ENCODE measurements around the gene DPEP3.
"Not testable (repeated sequence)": the region's sequence is repeated elsewhere in the genome, so short reads cannot be mapped to it uniquely, and the experiment has no call there.

Gene DPEP3

DNA sequence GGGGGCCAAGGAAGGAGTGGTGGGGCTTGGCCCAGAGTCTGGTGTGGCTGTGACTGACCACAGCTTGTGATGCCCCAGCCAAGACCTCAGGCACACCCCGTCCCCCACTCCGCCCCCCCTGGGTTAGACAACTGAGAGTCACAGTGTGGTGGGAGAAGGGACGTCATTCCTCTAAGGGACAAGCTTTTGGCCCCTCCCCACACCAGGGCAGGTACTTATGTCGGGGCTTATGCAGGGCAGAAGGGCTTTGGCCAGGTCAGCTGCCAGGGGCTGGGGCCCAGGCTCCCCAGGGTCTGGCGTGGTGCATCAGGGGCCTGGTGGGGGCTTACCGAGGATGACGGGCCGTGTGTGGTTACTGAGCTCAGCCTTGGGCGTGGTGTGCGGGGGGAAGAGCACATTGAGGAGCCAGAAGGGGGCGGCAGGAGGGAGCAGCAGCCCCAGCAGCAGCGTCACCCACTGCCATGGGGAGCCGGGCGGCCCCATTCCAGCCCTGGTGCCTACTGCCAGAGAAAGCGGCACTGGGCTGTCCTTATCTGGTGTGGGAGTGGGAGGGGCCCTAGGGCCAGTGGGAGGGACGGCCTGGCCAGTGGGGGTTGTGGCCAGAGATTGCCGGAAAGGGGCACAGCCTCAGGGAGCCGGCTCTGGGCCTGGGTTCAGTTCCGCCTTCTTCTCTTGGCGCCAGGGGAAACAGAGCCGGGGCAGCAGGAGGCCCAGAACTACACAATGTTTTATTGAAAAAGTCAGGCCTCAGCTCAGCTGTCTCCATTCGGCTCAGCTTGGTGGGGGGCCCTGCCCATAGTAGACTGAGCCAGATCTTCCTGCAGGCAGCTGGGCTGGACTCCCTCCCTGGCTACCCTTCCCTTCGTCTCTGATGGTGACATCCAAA is 36.4 kb downstream of the DPEP3 start, which contains the start of gene LCAT:
LCAT (minus strand) TSS at position 502 of the 886 bp plus-strand sequence; CDS start at position 483, 19 bp downstream.
- DNase-seq: no peak

DNA sequence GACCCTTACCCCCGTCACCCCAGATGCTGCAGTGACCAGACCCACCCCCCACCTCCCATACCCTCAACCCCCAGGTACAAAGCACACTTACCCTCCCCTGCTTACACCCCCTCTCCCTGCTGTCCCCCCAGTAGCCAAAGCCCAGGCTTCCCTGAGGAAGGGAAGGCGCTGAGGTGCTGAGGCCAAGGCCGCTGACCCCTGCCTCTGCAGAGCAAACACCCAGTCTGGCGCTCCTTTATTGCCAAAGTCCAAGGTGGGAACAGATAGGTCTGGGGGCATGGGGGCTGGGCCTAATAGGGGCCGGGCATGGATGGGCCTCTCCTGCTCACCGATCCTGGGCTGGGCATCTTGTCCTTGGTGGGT is 37.1 kb downstream of the DPEP3 start:
- DNase-seq: no peak

DNA sequence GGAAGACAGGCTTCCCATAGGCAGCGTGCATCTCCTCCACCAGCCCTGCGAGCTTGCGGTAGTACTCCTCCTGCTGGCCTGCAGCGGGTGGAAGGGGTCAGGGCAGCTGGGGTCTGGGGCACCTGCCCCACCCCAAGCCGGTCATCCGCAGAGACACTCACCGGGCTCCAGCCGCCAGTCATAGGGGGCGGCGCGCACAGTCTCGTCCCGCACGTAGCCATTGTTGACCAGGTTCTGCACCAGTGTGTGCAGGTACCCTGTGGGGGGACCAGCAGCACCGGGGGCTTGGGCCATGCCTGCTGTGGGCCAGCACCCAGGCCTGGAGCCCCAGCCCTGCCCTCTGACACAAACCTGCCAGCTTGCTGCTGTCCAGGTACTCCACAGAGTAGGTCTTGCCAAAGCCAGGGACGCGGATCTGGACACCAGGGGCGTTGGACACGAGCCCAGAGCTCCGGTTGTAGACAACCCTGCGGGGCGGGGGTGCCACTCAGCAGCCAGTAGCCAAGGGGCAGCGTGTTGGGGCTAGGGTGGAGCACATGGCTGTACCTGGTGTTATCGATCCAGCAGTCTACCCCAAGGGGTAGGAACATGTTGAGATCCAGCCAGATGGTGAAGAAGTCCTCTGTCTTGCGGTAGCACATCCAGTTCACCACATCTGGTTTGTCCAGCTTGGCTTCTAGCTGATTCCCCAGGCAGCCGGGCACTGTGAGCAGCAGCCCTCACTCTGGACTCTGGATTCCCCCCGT is 37.6 kb downstream of the DPEP3 start:
- no peak for DNase-seq

DNA sequence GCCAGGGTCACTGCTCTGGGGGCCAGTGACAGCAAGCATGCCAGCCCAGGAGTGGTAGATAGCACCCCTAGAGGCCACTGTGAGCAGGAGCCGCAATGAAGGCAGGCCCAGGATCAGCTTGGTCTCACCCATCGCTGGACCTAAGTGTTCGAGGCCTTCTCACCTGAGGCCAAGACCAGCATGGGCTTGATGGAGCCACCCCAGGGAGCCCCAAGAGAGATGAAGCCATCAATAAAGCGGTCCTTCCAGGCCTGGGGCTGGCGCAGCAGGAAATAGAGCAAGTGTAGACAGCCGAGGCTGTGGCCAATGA is 38.1 kb downstream of the DPEP3 start:
- peak; percentile 11 for DNase-seq

DNA sequence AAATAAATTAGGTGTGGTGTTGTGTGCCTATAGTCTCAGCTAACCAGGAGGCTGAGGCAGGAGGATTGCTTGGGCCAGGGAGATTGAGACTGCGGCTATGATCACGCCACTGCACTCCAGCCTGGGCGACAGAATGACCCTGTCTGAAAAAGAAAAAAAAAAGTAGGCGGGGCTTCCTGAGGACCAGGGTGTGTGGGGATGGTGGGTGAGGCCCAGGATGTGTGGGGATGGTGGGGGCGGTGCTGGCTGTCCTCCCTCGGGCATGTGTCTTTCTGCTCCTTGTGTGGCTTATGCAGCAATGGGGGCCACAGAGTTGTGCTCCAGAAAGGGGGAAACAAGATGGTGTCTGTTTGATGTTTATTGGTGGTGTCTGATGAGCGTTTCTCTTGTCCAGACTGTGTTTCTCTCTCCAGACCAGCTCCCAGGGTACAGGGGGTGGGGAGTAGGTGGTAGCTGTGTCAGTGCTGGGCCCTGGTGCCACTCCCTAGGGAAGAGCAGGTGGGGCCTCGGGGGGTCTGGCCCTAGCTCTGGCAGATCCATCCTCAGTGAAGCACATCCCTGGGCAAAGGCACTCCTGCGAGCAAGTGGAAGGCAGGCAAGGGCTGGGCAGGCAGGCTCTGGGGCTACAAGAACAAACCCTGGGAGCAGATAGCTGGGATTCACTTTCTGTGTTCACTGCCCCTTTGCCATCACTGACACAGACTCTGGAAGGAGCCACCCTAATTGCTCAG is 38.7 kb downstream of the DPEP3 start:
- DNase-seq: no peak

DNA sequence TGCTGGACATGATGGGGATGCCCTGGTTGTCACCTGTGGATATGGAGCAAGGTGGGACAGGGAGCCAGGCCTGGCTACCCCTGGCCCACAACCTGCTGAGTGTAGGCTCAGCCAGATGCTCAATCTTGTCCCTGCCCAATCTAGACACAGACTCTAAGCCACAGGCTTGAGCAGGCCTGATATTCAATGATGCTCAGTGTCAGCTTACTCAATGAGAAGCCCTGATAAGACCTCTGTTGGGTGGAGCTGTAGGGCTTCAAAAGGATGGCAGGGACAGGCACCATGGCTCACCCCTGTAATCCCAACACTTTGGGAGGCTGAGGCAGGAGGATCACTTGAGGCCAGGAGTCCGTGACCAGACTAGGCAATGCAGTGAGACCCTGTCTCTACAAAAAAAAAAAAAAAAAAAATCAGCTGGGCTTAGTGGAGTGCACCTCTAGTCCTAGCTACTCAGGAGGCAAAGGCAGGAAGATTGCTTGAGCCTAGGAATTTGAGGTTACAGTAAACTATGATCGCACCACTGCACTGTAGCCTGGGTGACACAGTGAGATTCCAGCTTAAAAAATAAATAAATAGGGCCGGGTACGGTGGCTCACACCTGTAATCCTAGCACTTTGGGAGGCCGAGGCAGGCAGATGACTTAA is 39.7 kb downstream of the DPEP3 start:
- DNase-seq: no peak

DNA sequence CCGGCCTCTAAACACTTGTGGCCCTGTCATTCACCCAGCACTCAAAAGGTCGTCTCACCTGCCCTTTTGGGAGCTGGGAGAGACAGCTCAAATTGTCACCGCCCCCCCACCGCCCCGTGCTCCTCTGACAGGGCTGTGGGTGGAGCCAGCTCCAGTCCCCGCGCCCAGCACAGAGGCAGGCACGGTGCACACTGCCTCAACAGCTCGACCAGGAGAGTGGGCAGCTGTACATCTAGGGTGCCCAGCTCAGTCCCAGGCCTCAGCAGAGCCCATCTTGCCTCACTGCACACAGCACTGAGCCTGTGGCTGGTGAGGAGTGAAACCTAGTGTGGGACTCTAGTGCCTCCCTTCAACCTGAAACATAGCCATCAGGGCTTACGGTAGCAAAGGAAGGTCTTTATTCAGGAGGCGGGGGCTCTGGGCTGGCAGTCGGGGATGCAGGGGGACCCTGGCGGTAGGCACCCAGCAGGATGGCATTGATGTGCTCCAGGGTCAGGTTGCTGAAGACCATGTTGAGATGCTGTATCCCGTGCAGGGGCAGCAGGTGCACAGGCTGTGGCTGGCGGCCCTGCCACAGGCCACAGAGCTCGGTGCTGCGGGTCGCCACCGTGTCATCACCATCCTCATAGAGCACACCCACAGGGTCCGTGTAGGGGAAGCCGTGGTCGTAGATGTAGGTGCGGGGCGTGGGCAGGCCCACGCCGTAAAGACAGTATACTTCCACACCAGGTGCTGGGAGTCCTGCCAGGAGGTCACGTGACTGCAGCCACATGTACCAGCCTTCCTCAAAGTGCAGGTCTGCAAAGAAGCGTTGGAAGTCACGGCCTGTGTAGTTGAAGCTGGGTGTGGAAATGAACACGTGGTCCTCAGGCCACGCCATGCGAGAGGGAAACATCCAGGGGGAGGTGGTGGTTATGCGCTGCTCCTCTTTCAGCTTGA is 40.5 kb downstream of the DPEP3 start:
- no peak for DNase-seq

DNA sequence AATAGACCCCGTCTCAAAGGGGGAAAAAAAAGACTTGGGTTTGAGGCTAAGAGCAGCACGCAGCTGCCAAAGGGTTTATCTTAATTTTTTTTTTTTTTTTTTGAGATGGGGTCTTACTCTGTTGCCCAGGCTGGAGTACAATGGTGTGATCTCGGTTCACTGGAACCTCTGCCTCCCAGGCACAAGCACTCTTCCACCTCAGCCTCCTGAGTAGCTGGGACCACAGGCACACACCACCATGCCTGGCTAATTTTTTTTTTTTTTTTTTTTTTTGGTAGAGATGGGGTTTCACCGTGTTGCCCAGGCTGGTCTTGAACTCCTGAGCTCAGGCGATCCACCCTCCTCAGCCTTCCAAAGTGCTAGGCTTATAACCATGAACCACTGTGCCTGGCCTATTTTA is 42.6 kb downstream of the DPEP3 start:
- not testable (repeated sequence) for DNase-seq

DNA sequence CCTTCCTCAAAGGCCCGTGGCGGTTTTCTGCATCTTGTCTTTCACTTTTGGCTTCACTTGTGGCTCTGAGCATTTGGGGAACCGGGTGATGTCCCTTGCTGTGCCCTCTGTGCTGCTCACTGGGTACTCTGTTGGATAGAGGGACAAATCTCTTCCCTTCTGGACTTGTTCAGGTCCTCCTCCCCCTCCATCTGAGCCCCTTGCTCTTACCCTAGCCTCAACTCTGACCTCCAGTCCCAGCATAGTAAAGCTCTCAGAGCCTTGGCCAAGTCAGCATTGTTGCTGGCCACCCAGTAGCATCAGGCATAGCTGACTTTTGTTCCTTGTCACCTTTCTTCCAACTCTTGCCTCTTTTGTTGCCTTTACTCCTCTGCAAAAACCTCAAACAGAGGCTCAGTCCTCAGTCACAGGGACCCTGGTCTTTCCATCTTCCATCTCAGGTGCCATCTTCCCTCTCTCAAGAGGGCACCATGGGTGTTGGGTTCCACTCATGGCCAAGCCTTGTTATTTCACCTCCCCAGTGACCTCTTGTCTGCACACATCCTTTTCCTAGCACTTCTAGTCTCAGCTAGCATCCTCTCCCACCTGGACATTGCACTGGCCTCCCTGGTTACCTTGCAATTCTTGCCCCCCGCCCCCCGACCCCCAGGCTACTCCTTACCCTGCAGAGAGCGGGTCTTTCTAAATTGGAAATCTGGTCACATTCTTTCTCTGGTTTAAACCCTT is 43.3 kb downstream of the DPEP3 start:
- no peak for DNase-seq

DNA sequence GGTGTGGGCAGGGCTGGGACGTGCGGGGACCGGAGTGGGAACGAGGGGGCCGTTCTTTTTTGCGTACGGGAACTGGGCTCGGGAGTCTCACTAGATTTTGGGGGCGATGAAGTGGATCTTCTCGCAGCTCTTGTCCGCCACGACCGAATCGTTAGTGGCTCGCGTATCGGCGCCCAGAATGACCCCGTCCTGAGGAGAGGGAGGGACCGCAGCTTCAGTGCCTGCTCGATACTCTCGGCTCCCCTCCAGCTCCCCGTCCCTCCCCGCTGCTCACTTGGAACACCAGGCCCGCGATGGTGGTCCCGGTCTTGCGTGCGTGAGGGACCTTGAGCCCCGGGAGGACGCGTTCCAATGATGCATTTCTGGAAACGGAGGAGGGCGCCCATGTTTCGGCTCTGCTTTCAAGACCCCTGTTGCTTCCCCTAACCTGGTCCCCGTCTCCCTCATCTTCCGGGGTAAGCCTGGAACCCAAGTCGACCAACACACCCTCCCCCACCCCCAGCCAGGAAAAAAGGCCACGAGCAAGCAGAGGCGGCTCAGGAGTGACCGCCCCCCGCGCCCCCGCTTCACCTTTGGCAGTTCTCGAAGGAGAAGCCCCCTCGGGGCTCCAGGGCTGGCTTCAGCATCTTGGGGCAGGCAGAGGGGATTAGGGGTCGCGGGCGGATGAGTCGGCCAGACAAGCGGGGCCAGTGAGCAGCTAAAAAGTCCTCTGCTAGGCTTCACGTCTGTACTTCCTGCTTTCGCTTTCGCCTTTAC is 44.0 kb downstream of the DPEP3 start, which contains the start of gene PSMB10:
PSMB10 (minus strand) TSS at position 727 of the 756 bp plus-strand sequence; CDS start at position 626, 101 bp downstream.
- DNase-seq: peak; percentile 49

DNA sequence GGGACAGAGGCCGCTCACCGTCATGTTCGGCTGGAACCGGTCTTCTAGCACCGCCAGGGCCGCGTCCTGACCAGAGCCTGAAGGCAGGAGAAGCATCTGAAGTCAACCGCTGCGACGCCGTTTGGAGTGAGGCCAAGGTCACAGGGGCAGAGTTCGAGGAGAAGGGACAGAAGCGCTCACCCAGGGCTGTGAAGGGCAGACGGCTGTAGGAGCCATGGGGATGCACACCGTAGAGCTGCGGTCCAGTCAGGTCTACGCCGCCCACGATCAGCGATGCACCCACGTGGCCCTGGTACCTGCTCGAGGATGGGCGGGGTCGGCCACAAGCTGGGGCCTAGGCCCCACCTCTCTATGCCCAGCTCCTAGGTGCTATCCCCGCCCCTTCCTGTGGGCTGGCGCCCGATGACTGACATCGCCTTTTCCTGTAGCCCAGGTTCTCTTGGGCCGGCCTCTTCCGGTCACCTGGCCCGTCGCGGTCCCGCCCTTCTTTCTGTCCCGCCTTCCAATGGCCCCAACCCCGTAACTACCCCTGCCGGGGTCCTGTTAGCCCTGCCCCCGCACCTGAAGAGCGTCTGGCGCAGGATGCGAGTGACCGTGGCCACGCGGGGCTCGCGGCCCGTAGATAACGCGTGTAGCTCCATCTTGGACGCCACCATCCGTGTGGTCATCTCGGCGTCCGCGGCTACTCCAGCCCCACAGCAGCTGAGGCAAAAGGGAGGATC is 44.7 kb downstream of the DPEP3 start:
- DNase-seq: peak; percentile 98

DNA sequence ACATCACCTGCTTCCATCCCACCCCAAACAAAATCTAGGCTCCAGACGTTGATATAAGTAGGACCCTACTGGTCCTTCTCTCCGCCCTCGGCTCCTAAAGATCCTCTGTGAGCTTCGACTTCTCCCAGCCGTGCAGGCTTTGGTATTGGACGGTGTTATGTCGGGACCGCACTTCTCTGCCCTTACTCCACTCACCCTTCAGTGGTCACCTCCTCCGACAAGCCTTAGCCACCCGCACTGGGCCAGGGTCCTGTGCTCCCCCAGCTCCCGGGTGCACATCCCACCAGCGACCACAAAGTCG is 45.2 kb downstream of the DPEP3 start:
- DNase-seq: no peak

DNA sequence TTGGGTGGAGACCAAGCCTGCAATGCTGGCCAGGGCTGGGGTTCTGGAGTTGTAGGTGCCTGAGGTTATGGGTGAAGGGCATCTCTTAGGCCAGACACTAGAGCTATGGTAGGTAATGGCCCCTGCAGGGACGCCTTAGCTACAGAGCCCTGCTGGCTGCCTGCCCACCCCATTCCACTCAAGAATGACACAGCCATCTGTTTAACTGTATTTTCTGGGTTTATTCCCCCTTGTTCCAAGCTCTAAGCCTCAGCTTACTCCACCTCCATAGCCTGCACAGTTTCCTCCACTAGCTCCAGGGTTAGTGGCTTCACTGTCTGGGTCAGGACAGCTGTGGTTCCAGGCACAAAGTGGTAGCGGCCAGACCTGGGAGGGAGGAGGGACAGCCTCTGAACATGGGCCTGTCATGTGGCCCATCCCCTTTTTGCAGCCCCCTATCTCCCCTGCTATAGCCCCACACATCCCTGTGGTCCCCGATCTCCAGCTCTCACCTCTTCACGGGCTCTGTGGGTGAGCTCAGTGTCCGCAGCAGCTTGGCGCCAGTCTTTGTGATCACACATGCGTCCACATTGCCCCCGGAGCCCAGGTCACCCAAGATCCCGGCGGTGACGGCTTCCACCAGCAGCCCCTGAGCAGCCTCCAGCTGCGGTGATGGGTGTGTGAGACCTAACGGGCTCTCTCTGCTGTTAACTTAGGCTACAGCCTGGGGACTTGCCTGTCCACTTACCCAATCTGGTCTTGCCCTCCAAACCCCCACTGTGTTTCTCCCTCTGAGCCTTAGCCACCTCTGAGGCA is 45.8 kb downstream of the DPEP3 start:
- peak; percentile 25 for DNase-seq

DNA sequence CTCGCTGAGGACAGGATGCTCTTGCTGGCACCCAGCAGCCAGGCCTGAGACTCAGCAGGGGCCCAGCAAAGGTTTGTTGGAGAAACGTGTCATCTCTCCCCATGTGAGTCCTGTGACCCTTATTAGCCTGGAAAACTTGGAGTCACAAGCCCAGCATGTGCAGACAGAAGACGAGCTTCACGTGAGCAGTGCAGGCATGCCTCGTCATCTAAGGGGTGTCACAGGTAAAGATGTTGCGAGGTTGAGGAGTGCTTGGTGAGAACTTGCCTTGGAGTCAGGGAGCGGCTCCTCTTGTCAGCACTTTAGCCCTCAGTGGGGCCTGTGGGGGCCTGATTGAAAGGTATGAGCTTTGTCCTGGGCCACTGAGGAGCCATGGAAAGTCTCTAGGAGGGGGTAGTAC is 46.5 kb downstream of the DPEP3 start:
- no peak for DNase-seq

DNA sequence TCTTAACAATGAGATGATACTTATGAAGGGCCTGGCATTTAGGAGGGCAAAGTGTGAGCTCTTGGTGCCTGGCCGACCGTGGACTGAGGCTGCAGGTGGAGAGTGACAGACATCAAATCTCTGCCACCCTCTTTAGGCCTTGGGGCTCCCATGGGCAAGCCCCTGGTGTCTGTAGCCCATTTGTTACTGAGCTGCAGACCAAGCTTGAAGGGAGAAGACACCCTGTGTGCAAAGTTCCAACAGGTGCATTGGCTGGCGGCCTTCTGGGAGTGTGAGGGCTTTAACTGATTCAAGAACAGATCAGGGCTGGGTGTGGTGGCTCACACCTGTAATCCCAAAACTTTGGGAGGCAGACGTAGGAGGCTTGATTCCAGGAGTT is 47.8 kb downstream of the DPEP3 start:
- DNase-seq: no peak

DNA sequence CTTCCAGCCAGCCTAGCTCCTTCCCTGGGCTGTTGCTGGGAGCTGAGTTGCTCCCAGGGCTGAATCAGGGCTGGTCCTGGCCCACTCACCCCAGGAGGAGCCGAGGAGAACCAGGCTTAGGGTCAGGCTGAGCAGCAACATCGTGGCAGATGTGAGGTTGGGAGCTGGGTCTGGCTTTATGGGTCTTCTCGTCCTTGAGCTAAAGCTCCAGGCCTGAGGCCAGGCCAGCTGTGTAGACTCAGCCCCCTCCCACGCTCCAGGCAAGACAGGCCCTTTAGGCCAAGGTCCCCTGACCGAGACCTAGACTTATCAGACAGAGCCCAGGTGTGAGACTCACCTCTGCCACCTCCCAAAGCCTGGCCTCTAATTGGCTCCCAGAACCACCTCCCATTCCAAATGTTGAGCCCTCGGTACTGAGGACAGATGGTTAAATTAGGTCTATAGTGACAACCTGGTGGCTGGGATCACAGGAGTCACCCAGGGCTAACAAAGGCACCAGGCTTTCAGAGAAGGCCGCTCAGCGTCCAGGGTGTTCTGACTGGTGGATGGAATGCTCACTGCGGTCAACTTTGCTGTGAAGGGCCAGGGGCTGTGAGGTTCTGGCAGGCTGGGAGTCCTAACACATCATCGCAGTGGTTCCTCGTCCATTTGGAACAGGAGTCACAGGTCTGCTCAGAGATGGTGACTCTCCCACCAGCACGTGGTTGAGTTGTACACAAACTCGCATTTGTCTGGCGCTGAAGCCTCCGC is 48.4 kb downstream of the DPEP3 start, which contains the start of gene CTRL:
CTRL (minus strand) TSS at position 151 of the 750 bp plus-strand sequence; CDS start at position 141, 10 bp downstream.
- no peak for DNase-seq

DNA sequence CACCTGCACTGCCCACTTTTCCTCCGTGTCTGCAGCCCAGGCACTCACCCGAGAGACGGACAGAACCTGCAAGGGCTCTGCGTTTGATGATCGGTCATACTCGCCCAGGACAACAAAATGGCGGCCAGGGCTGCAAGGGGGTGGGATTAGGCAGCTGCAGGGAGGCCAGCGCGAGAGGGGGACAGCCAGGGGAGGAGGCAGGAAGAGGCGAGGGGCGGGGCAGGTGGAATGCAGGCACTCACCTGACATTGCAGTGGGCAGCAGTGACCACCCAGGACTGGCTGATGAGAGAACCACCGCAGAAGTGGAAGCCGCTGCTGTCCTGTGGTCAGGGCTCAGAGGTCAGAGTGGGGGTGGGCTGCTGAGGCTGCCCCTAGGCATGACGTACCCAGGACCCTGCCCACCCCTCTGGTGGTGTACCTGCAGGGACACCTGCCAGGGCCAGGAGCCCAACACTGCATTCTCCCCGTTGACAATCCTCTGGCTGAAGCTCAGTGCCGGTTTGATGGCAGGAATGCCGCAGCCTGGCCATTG is 49.6 kb downstream of the DPEP3 start:
- no peak for DNase-seq

DNA sequence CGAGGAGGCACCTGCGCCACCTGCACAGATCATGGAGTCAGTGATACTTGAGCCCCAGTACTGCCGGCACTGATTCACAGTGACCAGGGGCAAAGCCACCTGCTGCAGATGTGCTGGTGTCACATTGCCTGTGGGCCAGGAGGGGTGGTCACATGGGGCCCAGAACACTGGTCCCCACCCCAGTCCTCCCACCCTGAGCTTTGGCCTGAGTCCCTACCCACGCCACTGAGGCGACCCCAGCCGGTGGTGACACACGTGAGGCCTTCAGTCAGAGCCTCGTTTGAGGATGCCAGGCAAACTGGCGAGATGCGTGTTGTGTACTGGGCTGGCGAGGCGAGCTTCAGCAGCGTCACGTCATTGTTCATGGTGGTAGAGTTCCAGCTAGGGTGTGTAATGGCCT is 50.1 kb downstream of the DPEP3 start:
- no peak for DNase-seq

Data from NCI-H2171 treated with DMSO at 0.1 percent for 48 hours (cell line).